Panc1 (cell line): ENCODE measurements around the gene KLF12. TPM values are rescaled to one million over a fixed set of nuclear protein-coding genes. Genes with fewer than 3 reads are reported as not detected.

ENCODE experiments used
- ATAC-seq: fragments of 200-7000 bp; cut with Tn5 transposase; 2 replicates; pipeline ENCODE4 v1.9.1; 2020; ENCODE audit warnings: mild to moderate bottlenecking, moderate library complexity
- BruUV-seq: library from RNA; stranded (reverse); fragments of 400-500 nt; replicated peaks from 2 replicates; lab custom pipeline; 2021; lab: Mats Ljungman, UMichigan
- CTCF ChIA-PET: fragments of 300-600 bp; sonication (Branson Sonifier 250); formaldehyde crosslinking; loops from one replicate; lab custom pipeline; 2022; ENCODE audit warnings: antibody characterized with exemption; lab: Charles Lee
- POLR2A ChIA-PET: fragments of 300-600 bp; sonication (Branson Sonifier 250); formaldehyde crosslinking; loops from one replicate; lab custom pipeline; 2022; ENCODE audit warnings: antibody characterized with exemption; lab: Charles Lee
- DNase-seq: peaks from one replicate; pipeline ENCODE4 v3.0.0-alpha.2; 2010; ENCODE audit warnings: low read depth, low spot score
- H3K27ac ChIP-seq: 2 replicates; pipeline ENCODE4 v1.5.1; 2011; ENCODE audit warnings: mild to moderate bottlenecking, low read length, inconsistent platforms
- H3K27me3 ChIP-seq: fragments of 200-500 bp; sonication (Bioruptor generic); 2 replicates; pipeline ENCODE4 v1.6.0; 2014; ENCODE audit warnings: low read length, inconsistent platforms; ENCODE audit not compliant: control insufficient read depth, insufficient read depth
- H3K36me3 ChIP-seq: fragments of 200-500 bp; sonication (Bioruptor generic); 2 replicates; pipeline ENCODE4 v1.5.1; 2014; ENCODE audit warnings: inconsistent platforms, mild to moderate bottlenecking, low read length, moderate library complexity; ENCODE audit not compliant: control insufficient read depth, insufficient read depth
- H3K4me1 ChIP-seq: 2 replicates; pipeline ENCODE4 v1.5.1; 2011; ENCODE audit warnings: inconsistent platforms, mild to moderate bottlenecking, low read length, moderate library complexity; ENCODE audit not compliant: control insufficient read depth, insufficient read depth
- H3K4me3 ChIP-seq, 2 experiments: 2 replicates each; pipeline ENCODE4 v1.5.1; 2011 to 2012; ENCODE audit warnings: low read depth in 2 of 2, low read length in 2 of 2, mild to moderate bottlenecking in 2 of 2, inconsistent platforms in 1 of 2, moderate library complexity in 1 of 2
- H3K9me3 ChIP-seq: fragments of 200-500 bp; sonication (Bioruptor generic); 2 replicates; pipeline ENCODE4 v1.5.1; 2014; ENCODE audit warnings: low read depth, mild to moderate bottlenecking, inconsistent platforms, low read length, moderate library complexity; ENCODE audit not compliant: control insufficient read depth, insufficient read depth
- CTCF ChIP-seq: fragments of 450-650 bp; IDR thresholded peaks from 2 replicates; pipeline ENCODE4 v1.5.1; 2017; ENCODE audit warnings: mild to moderate bottlenecking
- POLR2AphosphoS5 ChIP-seq: IDR thresholded peaks from 2 replicates; pipeline ENCODE4 v1.6.1; 2012; ENCODE audit warnings: mild to moderate bottlenecking, low read depth, low read length, moderate library complexity
- SIN3A ChIP-seq: IDR thresholded peaks from 2 replicates; pipeline ENCODE4 v1.6.1; 2012; ENCODE audit warnings: low read depth, mild to moderate bottlenecking, low read length, moderate library complexity, borderline replicate concordance; ENCODE audit not compliant: insufficient read depth
- TCF7L2 ChIP-seq: IDR thresholded peaks from 2 replicates; pipeline ENCODE4 v1.6.1; 2011; ENCODE audit warnings: mild to moderate bottlenecking, low read depth, low read length, inconsistent platforms
- in situ Hi-C: cut with HindIII; loops from 2 replicates; pipeline ENCODE4 v1.10.0; 2016; ENCODE audit warnings: low sequenced_read_pairs, low pct_unique_long_range_greater_than_20kb
- intact Hi-C: fragments of 100-400 bp; cut with micrococcal nuclease; formaldehyde crosslinking; loops from one replicate; pipeline ENCODE4 v1.10.0; 2022; ENCODE audit not compliant: unreplicated experiment
- total RNA-seq: library from RNA; stranded (reverse); gene quantifications from one replicate; pipeline ENCODE4 v1.2.1, GENCODE V29; 2021; ENCODE audit not compliant: unreplicated experiment
- TF ChIP-seq, protein P1 (sequence below), 2 experiments: IDR thresholded peaks; 2 replicates each; pipeline ENCODE4 v1.6.1; 2011 to 2012; ENCODE audit warnings: low read depth in 2 of 2, control low read depth in 1 of 2, low read length in 1 of 2, mild to moderate bottlenecking in 1 of 2, moderate library complexity in 1 of 2; ENCODE audit not compliant: insufficient read depth in 1 of 2

Gene KLF12
- total RNA-seq, 1 experiment from 2014 or later: 4.2 TPM

GRCh38 chr13:74115133-74115532 lies 19.1 kb downstream of the KLF12 start:
- no peaks in the 10 kb centered on the region for H3K4me1 ChIP-seq
- H3K27ac ChIP-seq: no peak overlapping the region
- ChIA-PET CTCF (no interaction called here), POLR2A (no interaction called here)
- H3K9me3 ChIP-seq: 0 out of 2 replicates have a peak, but pooled peaks cover 7% of the 10 kb centered on the region
- DNase-seq (no peak), ATAC-seq (no peak)
- no peak overlapping the region for H3K4me3 ChIP-seq
- H3K27me3 ChIP-seq: no peaks in the 10 kb centered on the region
- no peaks in the 10 kb centered on the region for H3K36me3 ChIP-seq
- in situ Hi-C loops: no loop called here
- intact Hi-C loops: no loop called here
- no peak for TF ChIP-seq POLR2AphosphoS5
- TF ChIP-seq TCF7L2: no peak
- TF ChIP-seq CTCF: no peak
- TF ChIP-seq SIN3A: no peak
- no TSS peak for BruUV-seq

- intact Hi-C loops: no loop called here
- no TSS peak for BruUV-seq
- Histone ChIP-seq H3K27ac (no peak overlapping the region), H3K9me3 (0 out of 2 replicates have a peak, but pooled peaks cover 7% of the 10 kb centered on the region), H3K4me3 (no peak overlapping the region), H3K36me3 (no peaks in the 10 kb centered on the region), H3K27me3 (no peaks in the 10 kb centered on the region), H3K4me1 (no peaks in the 10 kb centered on the region)
- in situ Hi-C loops: no loop called here
- CTCF ChIA-PET: no interaction called here
- DNase-seq (no peak), ATAC-seq (no peak)
- TF ChIP-seq, protein P1, sequence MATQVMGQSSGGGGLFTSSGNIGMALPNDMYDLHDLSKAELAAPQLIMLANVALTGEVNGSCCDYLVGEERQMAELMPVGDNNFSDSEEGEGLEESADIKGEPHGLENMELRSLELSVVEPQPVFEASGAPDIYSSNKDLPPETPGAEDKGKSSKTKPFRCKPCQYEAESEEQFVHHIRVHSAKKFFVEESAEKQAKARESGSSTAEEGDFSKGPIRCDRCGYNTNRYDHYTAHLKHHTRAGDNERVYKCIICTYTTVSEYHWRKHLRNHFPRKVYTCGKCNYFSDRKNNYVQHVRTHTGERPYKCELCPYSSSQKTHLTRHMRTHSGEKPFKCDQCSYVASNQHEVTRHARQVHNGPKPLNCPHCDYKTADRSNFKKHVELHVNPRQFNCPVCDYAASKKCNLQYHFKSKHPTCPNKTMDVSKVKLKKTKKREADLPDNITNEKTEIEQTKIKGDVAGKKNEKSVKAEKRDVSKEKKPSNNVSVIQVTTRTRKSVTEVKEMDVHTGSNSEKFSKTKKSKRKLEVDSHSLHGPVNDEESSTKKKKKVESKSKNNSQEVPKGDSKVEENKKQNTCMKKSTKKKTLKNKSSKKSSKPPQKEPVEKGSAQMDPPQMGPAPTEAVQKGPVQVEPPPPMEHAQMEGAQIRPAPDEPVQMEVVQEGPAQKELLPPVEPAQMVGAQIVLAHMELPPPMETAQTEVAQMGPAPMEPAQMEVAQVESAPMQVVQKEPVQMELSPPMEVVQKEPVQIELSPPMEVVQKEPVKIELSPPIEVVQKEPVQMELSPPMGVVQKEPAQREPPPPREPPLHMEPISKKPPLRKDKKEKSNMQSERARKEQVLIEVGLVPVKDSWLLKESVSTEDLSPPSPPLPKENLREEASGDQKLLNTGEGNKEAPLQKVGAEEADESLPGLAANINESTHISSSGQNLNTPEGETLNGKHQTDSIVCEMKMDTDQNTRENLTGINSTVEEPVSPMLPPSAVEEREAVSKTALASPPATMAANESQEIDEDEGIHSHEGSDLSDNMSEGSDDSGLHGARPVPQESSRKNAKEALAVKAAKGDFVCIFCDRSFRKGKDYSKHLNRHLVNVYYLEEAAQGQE (IDR thresholded peaks at IDR 0.05; ENCODE audit: insufficient read depth in 1 of 2, low read depth in 2 of 2, low read length in 1 of 2): no peak
- TF ChIP-seq SIN3A: no peak
- no peak for TF ChIP-seq CTCF
- no peak for TF ChIP-seq POLR2AphosphoS5
- no peak for TF ChIP-seq TCF7L2
- POLR2A ChIA-PET: no interaction called here
Observed at GRCh38 chr13:74114641-74115040, 19.6 kb downstream of the KLF12 start.
